AG09309 (cell line): Measurements from ENCODE around the gene CA10.

Experiments
- DNase-seq: peaks from one replicate; pipeline ENCODE4 v3.0.0-alpha.2; 2010; ENCODE audit warnings: low read depth
- H3K4me3 ChIP-seq: 2 replicates; pipeline ENCODE4 v1.5.1; 2011; ENCODE audit warnings: mild to moderate bottlenecking, low read depth, low read length, moderate library complexity; ENCODE audit not compliant: control insufficient read depth
- CTCF ChIP-seq: IDR thresholded peaks from 2 replicates; pipeline ENCODE4 v1.5.1; 2011; ENCODE audit warnings: mild to moderate bottlenecking, low read depth, low read length, inconsistent platforms; ENCODE audit not compliant: insufficient read depth, control insufficient read depth; ENCODE audit errors: missing control alignments

The CA10 gene

DNA sequence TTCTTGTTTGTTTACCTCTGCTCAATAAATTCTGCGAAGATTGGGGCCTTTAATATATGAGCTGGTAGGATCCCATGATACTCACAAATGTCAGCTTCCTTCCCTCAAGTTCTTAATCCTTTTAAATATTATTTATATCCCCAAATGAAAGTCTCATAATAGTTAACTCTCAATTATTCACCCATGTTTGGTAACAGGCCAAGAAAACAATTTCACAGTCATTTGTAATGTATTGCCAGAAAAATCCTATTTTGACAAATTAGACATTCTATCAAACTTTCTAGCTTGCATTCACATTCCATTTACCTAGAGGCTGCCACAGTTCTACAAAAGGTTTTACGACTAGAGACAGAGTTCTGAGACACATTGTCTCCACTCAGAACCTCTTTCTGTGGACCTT lies 457.0 kb downstream of the CA10 start:
- H3K4me3 ChIP-seq: no peak overlapping the region
- TF ChIP-seq CTCF: no peak
- no peak for DNase-seq

- no peak for TF ChIP-seq CTCF
- no peak overlapping the region for H3K4me3 ChIP-seq
- no peak for DNase-seq
Observed at GRCh38 chr17:51700011-51700760, 458.3 kb downstream of the CA10 start.

- no peak overlapping the region for H3K4me3 ChIP-seq
- no peak for TF ChIP-seq CTCF
- DNase-seq: no peak
Observed at GRCh38 chr17:51699303-51699702, 459.2 kb downstream of the CA10 start.

DNA sequence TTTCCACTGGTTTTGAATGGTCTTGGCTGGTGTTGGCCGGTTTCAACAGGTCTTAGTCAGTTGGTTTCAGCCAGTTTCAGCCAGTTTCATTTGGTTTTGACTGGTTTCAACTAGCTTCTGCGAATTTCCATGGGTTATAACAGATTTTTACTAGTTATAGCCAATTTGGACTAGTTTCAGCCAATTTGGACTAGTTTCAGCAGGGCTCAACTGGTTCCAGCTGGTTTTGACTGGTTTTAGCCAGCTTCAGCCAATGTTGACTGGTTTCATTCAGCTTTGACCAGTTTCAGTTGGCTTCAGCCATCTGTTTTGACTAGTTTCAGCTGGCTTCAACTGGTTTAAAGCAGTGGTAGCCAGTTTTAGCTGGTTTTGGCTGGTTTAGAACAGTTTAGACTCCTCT lies 465.6 kb downstream of the CA10 start:
- no peak for TF ChIP-seq CTCF
- no peak overlapping the region for H3K4me3 ChIP-seq
- no peak for DNase-seq

DNA sequence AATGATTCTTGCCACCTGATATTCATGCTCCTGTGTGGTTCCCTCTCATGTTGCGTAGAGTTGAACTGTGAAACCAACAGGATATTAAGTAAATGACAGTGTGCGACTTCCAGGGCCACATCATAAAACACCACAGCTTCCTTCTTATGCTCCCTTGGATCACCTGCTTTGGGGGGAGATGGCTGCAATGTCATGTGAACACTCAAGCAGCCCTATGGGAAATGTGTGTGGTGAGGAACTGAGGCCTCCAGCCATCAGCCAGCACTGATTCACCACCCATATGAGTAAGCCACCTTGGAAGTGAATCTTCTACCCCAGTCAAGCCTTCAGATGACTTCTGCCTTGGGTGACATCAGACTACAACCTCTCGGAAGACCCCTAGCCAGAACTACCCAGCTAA lies 470.6 kb downstream of the CA10 start:
- DNase-seq: no peak
- no peak overlapping the region for H3K4me3 ChIP-seq
- no peak for TF ChIP-seq CTCF

GRCh38 chr17:51685287-51685909 lies 473.1 kb downstream of the CA10 start:
- no peak for TF ChIP-seq CTCF
- no peak for DNase-seq
- no peak overlapping the region for H3K4me3 ChIP-seq

DNA sequence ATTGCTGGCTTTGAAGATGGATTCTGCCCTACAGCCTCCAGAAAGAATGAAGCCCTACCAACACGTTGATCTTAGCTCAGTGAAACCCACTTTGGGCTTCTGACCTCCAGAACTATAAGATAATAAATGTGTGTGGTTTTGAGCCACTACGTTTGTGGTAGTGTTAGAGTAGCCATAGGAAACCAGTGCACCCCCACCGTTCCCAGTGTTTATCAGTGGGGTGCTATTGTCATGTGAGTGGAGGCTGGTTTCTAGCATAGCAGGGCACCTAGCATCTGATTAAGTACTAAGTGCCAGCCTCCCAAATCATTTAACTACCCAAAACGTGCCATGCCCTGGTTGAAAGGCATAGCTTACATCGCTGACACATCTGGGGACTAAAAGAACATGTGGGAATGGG lies 474.3 kb downstream of the CA10 start:
- DNase-seq: no peak
- no peak for TF ChIP-seq CTCF
- no peak overlapping the region for H3K4me3 ChIP-seq
